Liver (tissue), 9 donors: ENCODE data around the gene TMEM168. TPM values are rescaled to one million over a fixed set of nuclear protein-coding genes. Genes with fewer than 3 reads are reported as not detected.

Experiments used
- DNase-seq: peaks from one replicate; pipeline ENCODE4 v3.0.0-alpha.2; 2017; ENCODE audit warnings: low spot score
- H3K27ac ChIP-seq, 2 donors: one replicate each; pipeline ENCODE4 v1.7.0; 2013; ENCODE audit warnings: inconsistent platforms in 2 of 2, low read length in 2 of 2, control low read depth in 1 of 2, low read depth in 1 of 2, mild to moderate bottlenecking in 1 of 2
- H3K27me3 ChIP-seq, 4 donors: one replicate each; pipeline versions ENCODE4 v1.6.1 to v1.7.0; 2013; ENCODE audit warnings: low read length in 3 of 4, inconsistent platforms in 1 of 4, mild to moderate bottlenecking in 1 of 4, moderate library complexity in 1 of 4; ENCODE audit not compliant: control insufficient read depth in 4 of 4, insufficient read depth in 4 of 4
- H3K36me3 ChIP-seq, 4 donors: one replicate each; pipeline versions ENCODE4 v1.6.1 to v1.7.0; 2013; ENCODE audit warnings: low read length in 3 of 4, mild to moderate bottlenecking in 3 of 4, low read depth in 1 of 4, moderate library complexity in 1 of 4; ENCODE audit not compliant: control insufficient read depth in 4 of 4, insufficient read depth in 3 of 4
- H3K4me1 ChIP-seq, 4 donors: one replicate each; pipeline versions ENCODE4 v1.6.1 to v1.7.0; 2013; ENCODE audit warnings: low read length in 3 of 4, mild to moderate bottlenecking in 3 of 4, moderate library complexity in 1 of 4; ENCODE audit not compliant: control insufficient read depth in 4 of 4, insufficient read depth in 4 of 4
- H3K4me3 ChIP-seq, 3 donors: one replicate each; pipeline versions ENCODE4 v1.6.1 to v1.7.0; 2013; ENCODE audit warnings: low read length in 3 of 3, control low read depth in 1 of 3, low read depth in 1 of 3, mild to moderate bottlenecking in 1 of 3
- H3K9ac ChIP-seq, 2 donors: one replicate each; pipeline ENCODE4 v1.7.0; 2013; ENCODE audit warnings: low read length in 2 of 2, mild to moderate bottlenecking in 2 of 2, moderate library complexity in 2 of 2, control low read depth in 1 of 2, low read depth in 1 of 2
- H3K9me3 ChIP-seq, 4 donors: one replicate each; pipeline versions ENCODE4 v1.6.1 to v1.7.0; 2013; ENCODE audit warnings: low read length in 3 of 4; ENCODE audit not compliant: control insufficient read depth in 4 of 4
- ATF3 ChIP-seq: IDR thresholded peaks from 2 replicates; pipeline ENCODE4 v1.6.1; 2016; ENCODE audit warnings: antibody characterized with exemption
- EGR1 ChIP-seq, 2 donors: IDR thresholded peaks; 2 replicates each; pipeline ENCODE4 v1.6.1; 2016 to 2018; ENCODE audit warnings: antibody characterized with exemption in 2 of 2, low read depth in 2 of 2
- FOXA1 ChIP-seq: IDR thresholded peaks from 2 replicates; pipeline ENCODE4 v1.6.1; 2016; ENCODE audit warnings: antibody characterized with exemption
- FOXA2 ChIP-seq: IDR thresholded peaks from 2 replicates; pipeline ENCODE4 v1.6.1; 2016; ENCODE audit warnings: antibody characterized with exemption
- GABPA ChIP-seq, 2 donors: IDR thresholded peaks in 1 of 2; conservative IDR thresholded peaks in 1 of 2; 2 replicates each; pipeline ENCODE4 v1.6.1; 2016; ENCODE audit warnings: antibody characterized with exemption in 2 of 2, mild to moderate bottlenecking in 1 of 2, moderate library complexity in 1 of 2
- HNF4A ChIP-seq, 2 donors: conservative IDR thresholded peaks; 2 replicates each; pipeline ENCODE4 v1.6.1; 2016; ENCODE audit warnings: antibody characterized with exemption in 2 of 2, mild to moderate bottlenecking in 2 of 2
- HNF4G ChIP-seq: IDR thresholded peaks from 2 replicates; pipeline ENCODE4 v1.6.1; 2016; ENCODE audit warnings: antibody characterized with exemption
- JUND ChIP-seq, 2 donors: IDR thresholded peaks; 2 replicates each; pipeline ENCODE4 v1.6.1; 2016; ENCODE audit warnings: antibody characterized with exemption in 2 of 2
- MAX ChIP-seq: IDR thresholded peaks from 2 replicates; pipeline ENCODE4 v1.6.1; 2016; ENCODE audit warnings: antibody characterized with exemption
- NR2F2 ChIP-seq: IDR thresholded peaks from 2 replicates; pipeline ENCODE4 v1.6.1; 2016; ENCODE audit warnings: antibody characterized with exemption
- RAD21 ChIP-seq, 2 donors: IDR thresholded peaks; 2 replicates each; pipeline ENCODE4 v1.6.1; 2016; ENCODE audit warnings: antibody characterized with exemption in 2 of 2, mild to moderate bottlenecking in 2 of 2
- REST ChIP-seq: IDR thresholded peaks from 2 replicates; pipeline ENCODE4 v1.6.1; 2016; ENCODE audit warnings: antibody characterized with exemption, mild to moderate bottlenecking
- RXRA ChIP-seq, 2 donors: IDR thresholded peaks; 2 replicates each; pipeline ENCODE4 v1.6.1; 2017 to 2018; ENCODE audit warnings: antibody characterized with exemption in 2 of 2, mild to moderate bottlenecking in 1 of 2
- SP1 ChIP-seq: IDR thresholded peaks from 2 replicates; pipeline ENCODE4 v1.6.1; 2018; ENCODE audit warnings: antibody characterized with exemption, mild to moderate bottlenecking
- TAF1 ChIP-seq: conservative IDR thresholded peaks from 2 replicates; pipeline ENCODE4 v1.6.1; 2016; ENCODE audit warnings: antibody characterized with exemption, mild to moderate bottlenecking
- YY1 ChIP-seq: IDR thresholded peaks from 2 replicates; pipeline ENCODE4 v1.6.1; 2016; ENCODE audit warnings: antibody characterized with exemption, mild to moderate bottlenecking
- ZBTB33 ChIP-seq: IDR thresholded peaks from 2 replicates; pipeline ENCODE4 v1.6.1; 2016; ENCODE audit warnings: antibody characterized with exemption
- polyA plus RNA-seq, 2 donors: library from polyadenylated mRNA; stranded (reverse) in 1 of 2; unstranded in 1 of 2; fragments of 200-250 nt in 1 of 2; fragments of >200 nt in 1 of 2; fragmentation: Nextera tagmentation in 1 of 2; extraction: Ambion mirVana in 1 of 2; gene quantifications; one replicate each; pipeline versions ENCODE4 v1.2.1 to v1.2.3, GENCODE V29; 2013 to 2015
- total RNA-seq, 2 donors: library from RNA; depleted of rRNA; stranded (reverse); fragments of >200 nt; gene quantifications; one replicate each; pipeline ENCODE4 v1.2.3, GENCODE V29; 2014
- TF ChIP-seq, protein P1 (sequence below): fragments of 150-350 bp; IDR thresholded peaks from 2 replicates; pipeline ENCODE4 v1.5.1; 2017; ENCODE audit warnings: improper control_type of control experiment, low read depth, low read length; ENCODE audit not compliant: missing input control
- donor health status: healthy.
- donor health status: healthy.
- donor health status: healthy.
- donor health status: healthy.
- donor health status: healthy.

Gene TMEM168
- total and polyA plus RNA-seq, 4 donors, result 4.6 to 16.8 (median 7.7) TPM

DNA sequence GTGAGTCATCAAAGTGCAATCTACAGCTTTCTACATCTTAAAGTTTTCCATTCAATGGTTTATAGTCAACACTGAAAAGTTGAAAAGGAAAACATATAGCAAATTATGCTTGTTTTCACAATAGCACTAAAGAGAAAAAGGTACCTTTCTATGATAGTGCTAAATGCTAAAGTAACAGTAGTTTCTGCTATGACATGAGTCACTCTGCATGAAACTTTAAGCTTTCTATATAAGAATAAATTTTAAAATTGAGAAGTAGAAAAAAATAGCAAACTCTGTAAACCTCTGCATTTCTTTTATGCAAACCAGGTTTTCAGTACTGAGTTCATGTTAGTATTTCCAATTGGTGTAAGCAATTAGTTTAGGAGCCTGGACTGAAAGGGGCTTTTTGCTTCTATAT is 31.2 kb upstream of the TMEM168 start:
- Histone ChIP-seq H3K4me3 (no peak overlapping the region), H3K9me3 (no peaks in the 10 kb centered on the region), H3K36me3 (peaks cover 0 to 3% (median 0%) of the 10 kb centered on the region in 4 donors), H3K9ac (no peak overlapping the region), H3K4me1 (no peaks in the 10 kb centered on the region), H3K27me3 (no peaks in the 10 kb centered on the region), H3K27ac (no peak overlapping the region)
- TF ChIP-seq GABPA (IDR thresholded peaks at IDR 0.05 in 1 of 2, conservative IDR thresholded peaks at IDR 0.05 in 1 of 2) (no peak), TAF1 (no peak), RXRA (IDR thresholded peaks at IDR 0.05) (no peak), FOXA1 (no peak), EGR1 (IDR thresholded peaks at IDR 0.05; ENCODE audit: low read depth in 2 of 2) (no peak), HNF4A (conservative IDR thresholded peaks at IDR 0.05) (no peak), FOXA2 (no peak), HNF4G (no peak), RAD21 (IDR thresholded peaks at IDR 0.05) (no peak), JUND (IDR thresholded peaks at IDR 0.05) (no peak), SP1 (no peak), YY1 (no peak), ATF3 (no peak), MAX (no peak), NR2F2 (no peak), REST (no peak), ZBTB33 (no peak)
- TF ChIP-seq, protein P1, sequence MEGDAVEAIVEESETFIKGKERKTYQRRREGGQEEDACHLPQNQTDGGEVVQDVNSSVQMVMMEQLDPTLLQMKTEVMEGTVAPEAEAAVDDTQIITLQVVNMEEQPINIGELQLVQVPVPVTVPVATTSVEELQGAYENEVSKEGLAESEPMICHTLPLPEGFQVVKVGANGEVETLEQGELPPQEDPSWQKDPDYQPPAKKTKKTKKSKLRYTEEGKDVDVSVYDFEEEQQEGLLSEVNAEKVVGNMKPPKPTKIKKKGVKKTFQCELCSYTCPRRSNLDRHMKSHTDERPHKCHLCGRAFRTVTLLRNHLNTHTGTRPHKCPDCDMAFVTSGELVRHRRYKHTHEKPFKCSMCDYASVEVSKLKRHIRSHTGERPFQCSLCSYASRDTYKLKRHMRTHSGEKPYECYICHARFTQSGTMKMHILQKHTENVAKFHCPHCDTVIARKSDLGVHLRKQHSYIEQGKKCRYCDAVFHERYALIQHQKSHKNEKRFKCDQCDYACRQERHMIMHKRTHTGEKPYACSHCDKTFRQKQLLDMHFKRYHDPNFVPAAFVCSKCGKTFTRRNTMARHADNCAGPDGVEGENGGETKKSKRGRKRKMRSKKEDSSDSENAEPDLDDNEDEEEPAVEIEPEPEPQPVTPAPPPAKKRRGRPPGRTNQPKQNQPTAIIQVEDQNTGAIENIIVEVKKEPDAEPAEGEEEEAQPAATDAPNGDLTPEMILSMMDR, result no peak
- DNase-seq, result no peak
